DOHH2 (cell line): ENCODE data around the gene ADAMTS13.

Experiments used
- CTCF ChIP-seq: fragments of 200-600 bp; sonication (generic); IDR thresholded peaks from one replicate; pipeline ENCODE4 v1.5.1; 2014; ENCODE audit warnings: antibody characterized with exemption, mild to moderate bottlenecking, low read depth, low read length; ENCODE audit not compliant: poor library complexity, severe bottlenecking
- EZH2phosphoT487 ChIP-seq: fragments of 200-600 bp; sonication (generic); IDR thresholded peaks from 2 replicates; pipeline ENCODE4 v1.6.1; 2017; ENCODE audit warnings: borderline replicate concordance, mild to moderate bottlenecking, antibody characterized with exemption, low read length, moderate library complexity, mixed read lengths

- TF ChIP-seq CTCF (no peak), EZH2phosphoT487 (no peak)
These were observed 38.7 kb upstream of the ADAMTS13 start for GRCh38 chr9:133383438-133383837.
